Panc1 (cell line): Measurements from ENCODE around the gene WDR88.

Experiments
- TCF7L2 ChIP-seq: IDR thresholded peaks from 2 replicates; pipeline ENCODE4 v1.6.1; 2011; ENCODE audit warnings: mild to moderate bottlenecking, low read depth, low read length, inconsistent platforms
- TF ChIP-seq, protein P1 (sequence below): fragments of 450-650 bp; IDR thresholded peaks from 2 replicates; pipeline ENCODE4 v1.5.1; 2017; ENCODE audit warnings: mild to moderate bottlenecking
- TF ChIP-seq, protein P2 (sequence below), 2 experiments: IDR thresholded peaks; 2 replicates each; pipeline ENCODE4 v1.6.1; 2011 to 2012; ENCODE audit warnings: low read depth in 2 of 2, control low read depth in 1 of 2, low read length in 1 of 2, mild to moderate bottlenecking in 1 of 2, moderate library complexity in 1 of 2; ENCODE audit not compliant: insufficient read depth in 1 of 2

DNA sequence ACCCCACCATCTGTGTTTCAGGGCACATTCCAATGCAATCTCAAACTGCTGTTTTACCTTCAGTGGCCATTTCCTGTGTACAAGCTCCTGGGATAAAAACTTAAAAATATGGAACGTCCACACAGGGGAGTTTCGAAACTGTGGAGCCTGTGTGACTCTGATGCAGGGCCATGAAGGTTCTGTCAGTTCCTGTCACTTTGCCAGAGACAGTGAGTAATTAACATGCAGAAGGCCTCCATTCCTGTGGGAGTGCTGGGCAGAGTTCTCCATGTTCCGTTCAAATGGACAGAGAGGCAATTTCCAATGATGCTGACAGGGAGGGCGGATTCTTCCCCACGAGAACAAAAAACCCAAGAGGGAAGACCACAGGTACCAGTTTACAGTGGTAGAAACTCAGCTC lies 24.4 kb downstream of the WDR88 start:
- TF ChIP-seq, protein P1, sequence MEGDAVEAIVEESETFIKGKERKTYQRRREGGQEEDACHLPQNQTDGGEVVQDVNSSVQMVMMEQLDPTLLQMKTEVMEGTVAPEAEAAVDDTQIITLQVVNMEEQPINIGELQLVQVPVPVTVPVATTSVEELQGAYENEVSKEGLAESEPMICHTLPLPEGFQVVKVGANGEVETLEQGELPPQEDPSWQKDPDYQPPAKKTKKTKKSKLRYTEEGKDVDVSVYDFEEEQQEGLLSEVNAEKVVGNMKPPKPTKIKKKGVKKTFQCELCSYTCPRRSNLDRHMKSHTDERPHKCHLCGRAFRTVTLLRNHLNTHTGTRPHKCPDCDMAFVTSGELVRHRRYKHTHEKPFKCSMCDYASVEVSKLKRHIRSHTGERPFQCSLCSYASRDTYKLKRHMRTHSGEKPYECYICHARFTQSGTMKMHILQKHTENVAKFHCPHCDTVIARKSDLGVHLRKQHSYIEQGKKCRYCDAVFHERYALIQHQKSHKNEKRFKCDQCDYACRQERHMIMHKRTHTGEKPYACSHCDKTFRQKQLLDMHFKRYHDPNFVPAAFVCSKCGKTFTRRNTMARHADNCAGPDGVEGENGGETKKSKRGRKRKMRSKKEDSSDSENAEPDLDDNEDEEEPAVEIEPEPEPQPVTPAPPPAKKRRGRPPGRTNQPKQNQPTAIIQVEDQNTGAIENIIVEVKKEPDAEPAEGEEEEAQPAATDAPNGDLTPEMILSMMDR, result no peak
- TF ChIP-seq TCF7L2, result no peak
- TF ChIP-seq, protein P2, sequence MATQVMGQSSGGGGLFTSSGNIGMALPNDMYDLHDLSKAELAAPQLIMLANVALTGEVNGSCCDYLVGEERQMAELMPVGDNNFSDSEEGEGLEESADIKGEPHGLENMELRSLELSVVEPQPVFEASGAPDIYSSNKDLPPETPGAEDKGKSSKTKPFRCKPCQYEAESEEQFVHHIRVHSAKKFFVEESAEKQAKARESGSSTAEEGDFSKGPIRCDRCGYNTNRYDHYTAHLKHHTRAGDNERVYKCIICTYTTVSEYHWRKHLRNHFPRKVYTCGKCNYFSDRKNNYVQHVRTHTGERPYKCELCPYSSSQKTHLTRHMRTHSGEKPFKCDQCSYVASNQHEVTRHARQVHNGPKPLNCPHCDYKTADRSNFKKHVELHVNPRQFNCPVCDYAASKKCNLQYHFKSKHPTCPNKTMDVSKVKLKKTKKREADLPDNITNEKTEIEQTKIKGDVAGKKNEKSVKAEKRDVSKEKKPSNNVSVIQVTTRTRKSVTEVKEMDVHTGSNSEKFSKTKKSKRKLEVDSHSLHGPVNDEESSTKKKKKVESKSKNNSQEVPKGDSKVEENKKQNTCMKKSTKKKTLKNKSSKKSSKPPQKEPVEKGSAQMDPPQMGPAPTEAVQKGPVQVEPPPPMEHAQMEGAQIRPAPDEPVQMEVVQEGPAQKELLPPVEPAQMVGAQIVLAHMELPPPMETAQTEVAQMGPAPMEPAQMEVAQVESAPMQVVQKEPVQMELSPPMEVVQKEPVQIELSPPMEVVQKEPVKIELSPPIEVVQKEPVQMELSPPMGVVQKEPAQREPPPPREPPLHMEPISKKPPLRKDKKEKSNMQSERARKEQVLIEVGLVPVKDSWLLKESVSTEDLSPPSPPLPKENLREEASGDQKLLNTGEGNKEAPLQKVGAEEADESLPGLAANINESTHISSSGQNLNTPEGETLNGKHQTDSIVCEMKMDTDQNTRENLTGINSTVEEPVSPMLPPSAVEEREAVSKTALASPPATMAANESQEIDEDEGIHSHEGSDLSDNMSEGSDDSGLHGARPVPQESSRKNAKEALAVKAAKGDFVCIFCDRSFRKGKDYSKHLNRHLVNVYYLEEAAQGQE (IDR thresholded peaks at IDR 0.05; ENCODE audit: insufficient read depth in 1 of 2, low read depth in 2 of 2, low read length in 1 of 2), result no peak
